A673 (cell line): ENCODE data around the gene NEURL3. TPM values are rescaled to one million over a fixed set of nuclear protein-coding genes. Genes with fewer than 3 reads are reported as not detected.

Source experiments
- BruUV-seq: library from RNA; stranded (reverse); fragments of 400-500 nt; replicated peaks from 2 replicates; lab custom pipeline; 2021; lab: Mats Ljungman, UMichigan
- CTCF ChIA-PET: fragments of 300-600 bp; sonication (Branson Sonifier 250); formaldehyde crosslinking; loops from one replicate; lab custom pipeline; 2022; ENCODE audit warnings: antibody characterized with exemption; lab: Charles Lee
- POLR2A ChIA-PET: fragments of 300-600 bp; sonication (Branson Sonifier 250); formaldehyde crosslinking; loops from one replicate; lab custom pipeline; 2022; ENCODE audit warnings: antibody characterized with exemption; ENCODE audit not compliant: low non-redundant PET; lab: Charles Lee
- DNase-seq: peaks from one replicate; pipeline ENCODE4 v3.0.0-alpha.2; 2015; ENCODE audit warnings: low spot score
- H3K27ac ChIP-seq: fragments of 200-600 bp; sonication (generic); 2 replicates; pipeline ENCODE4 v1.5.1; 2016; ENCODE audit warnings: mixed run types, low read depth, mild to moderate bottlenecking, mixed read lengths, antibody characterized with exemption, low read length; ENCODE audit not compliant: poor library complexity, severe bottlenecking
- H3K27me3 ChIP-seq: fragments of 200-600 bp; sonication (generic); replicated peaks from 2 replicates; pipeline ENCODE4 v1.6.1; 2017; ENCODE audit warnings: mixed run types, low read depth, mild to moderate bottlenecking, mixed read lengths, antibody characterized with exemption, low read length; ENCODE audit not compliant: insufficient read depth, poor library complexity
- H3K36me3 ChIP-seq: fragments of 200-600 bp; sonication (generic); 2 replicates; pipeline ENCODE4 v1.6.1; 2016; ENCODE audit warnings: mixed run types, mild to moderate bottlenecking, mixed read lengths, antibody characterized with exemption, low read length; ENCODE audit not compliant: insufficient read depth, poor library complexity, severe bottlenecking
- H3K4me1 ChIP-seq: fragments of 200-600 bp; sonication (generic); 2 replicates; pipeline ENCODE4 v1.6.1; 2017; ENCODE audit warnings: mixed run types, mild to moderate bottlenecking, mixed read lengths, antibody characterized with exemption, low read length; ENCODE audit not compliant: insufficient read depth, poor library complexity, severe bottlenecking
- H3K4me3 ChIP-seq: fragments of 200-600 bp; sonication (generic); 2 replicates; pipeline ENCODE4 v1.5.1; 2016; ENCODE audit warnings: low read depth, mixed run types, mild to moderate bottlenecking, mixed read lengths, low read length; ENCODE audit not compliant: poor library complexity, severe bottlenecking
- H3K9me3 ChIP-seq: fragments of 200-600 bp; sonication (generic); 2 replicates; pipeline ENCODE4 v1.6.1; 2016; ENCODE audit warnings: mixed run types, low read depth, mild to moderate bottlenecking, mixed read lengths, antibody characterized with exemption, low read length; ENCODE audit not compliant: poor library complexity, severe bottlenecking
- CTCF ChIP-seq: fragments of 300-800, 200-600 bp; sonication (generic); conservative IDR thresholded peaks from 2 replicates; pipeline ENCODE4 v1.5.1; 2017; ENCODE audit warnings: low read depth, mild to moderate bottlenecking, antibody characterized with exemption, low read length, moderate library complexity, mixed read lengths
- EZH2 ChIP-seq: fragments of 200-600 bp; sonication (generic); IDR thresholded peaks from 2 replicates; pipeline ENCODE4 v1.6.1; 2017; ENCODE audit warnings: borderline replicate concordance, low read depth, mild to moderate bottlenecking, mixed read lengths, antibody characterized with exemption, low read length; ENCODE audit not compliant: poor library complexity, severe bottlenecking
- intact Hi-C: fragments of 100-400 bp; cut with micrococcal nuclease; formaldehyde crosslinking; loops from one replicate; pipeline ENCODE4 v1.10.0; 2022; ENCODE audit not compliant: unreplicated experiment
- total RNA-seq: library from RNA; stranded (reverse); gene quantifications from 2 replicates; pipeline ENCODE4 v1.2.3, GENCODE V29; 2021

The NEURL3 gene
- total RNA-seq, 1 experiment from 2014 or later: not detected

GRCh38 chr2:96507957-96508520, 2.9 kb upstream of the NEURL3 start:
- DNase-seq: peak; percentile 81
- Histone ChIP-seq H3K4me1 (peaks cover 4% of the 10 kb centered on the region), H3K36me3 (no peaks in the 10 kb centered on the region), H3K4me3 (peak overlapping the region; percentile 43), H3K9me3 (no peaks in the 10 kb centered on the region), H3K27me3 (no peaks in the 10 kb centered on the region), H3K27ac (no peak overlapping the region)
- BruUV-seq: no TSS peak
- intact Hi-C loops: loop anchor here (2.0 to 5.0 kb wide), 3 partner anchors 201 to 516 kb away; partner anchors contain the start of gene ANKRD36C
- CTCF ChIA-PET: interaction anchor here (2.0 to 2.2 kb wide), 2 partner anchors 99 to 101 kb away, joined by 11 to 21 read pairs; no protein-coding TSS in a partner anchor
- TF ChIP-seq EZH2 (no peak), CTCF (peak; percentile 97)
- POLR2A ChIA-PET: no interaction called here

GRCh38 chr2:96506907-96507240, 1.7 kb upstream of the NEURL3 start:
- ChIA-PET CTCF (interaction anchor here (0.5 kb wide), 1 partner anchor 25 kb away, joined by 5 read pairs; no protein-coding TSS in a partner anchor), POLR2A (no interaction called here)
- Histone ChIP-seq H3K27ac (no peak overlapping the region), H3K4me1 (peaks cover 4% of the 10 kb centered on the region), H3K4me3 (no peak overlapping the region), H3K36me3 (no peaks in the 10 kb centered on the region), H3K27me3 (no peaks in the 10 kb centered on the region), H3K9me3 (no peaks in the 10 kb centered on the region)
- intact Hi-C loops: loop anchor here (5.0 kb wide), 2 partner anchors 375 to 515 kb away; partner anchors contain the start of gene ANKRD36C
- no peak for DNase-seq
- no peak for TF ChIP-seq EZH2
- no peak for TF ChIP-seq CTCF
- BruUV-seq: no TSS peak

- H3K4me1 ChIP-seq: peaks cover 4% of the 10 kb centered on the region
- peaks cover 2% of the 10 kb centered on the region for H3K27me3 ChIP-seq
- H3K9me3 ChIP-seq: no peaks in the 10 kb centered on the region
- intact Hi-C loops: loop anchor here (5.0 kb wide), 2 partner anchors 374 to 514 kb away; partner anchors contain the start of gene ANKRD36C
- no peak for TF ChIP-seq CTCF
- TF ChIP-seq EZH2: no peak
- ChIA-PET CTCF (interaction anchor here (0.5 kb wide), 1 partner anchor 26 kb away, joined by 5 read pairs; no protein-coding TSS in a partner anchor), POLR2A (no interaction called here)
- DNase-seq: no peak
- no peak overlapping the region for H3K4me3 ChIP-seq
- no peak overlapping the region for H3K27ac ChIP-seq
- no peaks in the 10 kb centered on the region for H3K36me3 ChIP-seq
- BruUV-seq: no TSS peak
Measured at GRCh38 chr2:96506016-96506906, 1.1 kb upstream of the NEURL3 start.
